ENCODE results near the gene UMPS. TPM values are rescaled to one million over a fixed set of nuclear protein-coding genes. Genes with fewer than 3 reads are reported as not detected.
"Not testable (repeated sequence)": the region's sequence is repeated elsewhere in the genome, so short reads cannot be mapped to it uniquely, and the experiment has no call there.

Gene UMPS
- total and polyA plus RNA-seq, 2 experiments from 2014 or later = 21.3 to 127 TPM

DNA sequence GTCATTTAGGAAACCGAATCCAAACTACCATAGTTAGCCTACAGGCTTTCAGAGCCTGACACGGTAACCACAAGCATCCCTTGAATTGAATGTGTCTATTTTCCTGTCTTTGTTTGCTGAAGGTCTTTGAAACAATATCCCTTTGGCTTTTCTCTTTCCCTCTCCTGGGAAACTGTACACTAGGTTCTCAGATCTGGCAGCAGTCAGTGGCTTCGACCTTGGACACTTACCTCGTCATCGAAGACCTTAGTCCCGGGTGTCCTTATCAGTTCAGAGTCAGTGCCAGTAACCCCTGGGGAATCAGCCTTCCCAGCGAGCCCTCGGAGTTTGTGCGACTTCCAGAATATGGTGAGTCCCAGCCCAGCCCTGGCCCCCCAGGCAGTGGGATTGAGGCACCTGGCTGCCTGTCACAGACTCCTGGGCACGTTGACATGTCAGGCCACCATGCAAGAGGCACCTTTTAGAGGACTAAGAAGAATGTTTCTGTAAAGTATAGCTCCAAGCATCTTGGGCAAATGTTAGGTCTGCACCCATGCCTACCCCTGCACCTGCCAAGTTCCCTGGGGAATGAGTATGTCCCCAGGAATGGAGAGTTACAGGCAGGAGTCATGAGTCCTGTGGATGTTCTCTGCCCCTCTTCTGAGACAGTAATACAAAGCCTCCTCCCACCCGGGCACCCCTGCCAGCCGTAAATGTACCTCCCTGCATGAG lies 30.4 kb upstream of the UMPS start:
- Histone ChIP-seq H3K27me3 (no peaks in the 10 kb centered on the region), H3K4me1 (ENCODE audit: low read depth) (peaks cover 6% of the 10 kb centered on the region), H3K4me3 (no peak overlapping the region), H3K27ac (no peak overlapping the region), H3K9me3 (ENCODE audit: low read depth) (no peaks in the 10 kb centered on the region), H3K36me3 (no peaks in the 10 kb centered on the region)
- TF ChIP-seq, protein P1, sequence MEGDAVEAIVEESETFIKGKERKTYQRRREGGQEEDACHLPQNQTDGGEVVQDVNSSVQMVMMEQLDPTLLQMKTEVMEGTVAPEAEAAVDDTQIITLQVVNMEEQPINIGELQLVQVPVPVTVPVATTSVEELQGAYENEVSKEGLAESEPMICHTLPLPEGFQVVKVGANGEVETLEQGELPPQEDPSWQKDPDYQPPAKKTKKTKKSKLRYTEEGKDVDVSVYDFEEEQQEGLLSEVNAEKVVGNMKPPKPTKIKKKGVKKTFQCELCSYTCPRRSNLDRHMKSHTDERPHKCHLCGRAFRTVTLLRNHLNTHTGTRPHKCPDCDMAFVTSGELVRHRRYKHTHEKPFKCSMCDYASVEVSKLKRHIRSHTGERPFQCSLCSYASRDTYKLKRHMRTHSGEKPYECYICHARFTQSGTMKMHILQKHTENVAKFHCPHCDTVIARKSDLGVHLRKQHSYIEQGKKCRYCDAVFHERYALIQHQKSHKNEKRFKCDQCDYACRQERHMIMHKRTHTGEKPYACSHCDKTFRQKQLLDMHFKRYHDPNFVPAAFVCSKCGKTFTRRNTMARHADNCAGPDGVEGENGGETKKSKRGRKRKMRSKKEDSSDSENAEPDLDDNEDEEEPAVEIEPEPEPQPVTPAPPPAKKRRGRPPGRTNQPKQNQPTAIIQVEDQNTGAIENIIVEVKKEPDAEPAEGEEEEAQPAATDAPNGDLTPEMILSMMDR (IDR thresholded peaks at IDR 0.05; ENCODE audit: low read depth, low read length) = no peak
- peak in 1 of 2 donors; percentile 12 for DNase-seq (ENCODE audit: low read depth in 1 of 2, low spot score in 1 of 2)

GRCh38 chr3:124700880-124701684 lies 29.2 kb upstream of the UMPS start:
- H3K4me1 ChIP-seq (ENCODE audit: low read depth) = peaks cover 6% of the 10 kb centered on the region
- no peak for DNase-seq (ENCODE audit: low read depth in 1 of 2, low spot score in 1 of 2)
- H3K4me3 ChIP-seq = no peak overlapping the region
- H3K36me3 ChIP-seq = no peaks in the 10 kb centered on the region
- H3K9me3 ChIP-seq (ENCODE audit: low read depth) = no peaks in the 10 kb centered on the region
- H3K27me3 ChIP-seq = no peaks in the 10 kb centered on the region
- TF ChIP-seq, protein P1 (IDR thresholded peaks at IDR 0.05; ENCODE audit: low read depth, low read length) = no peak
- H3K27ac ChIP-seq = no peak overlapping the region

DNA sequence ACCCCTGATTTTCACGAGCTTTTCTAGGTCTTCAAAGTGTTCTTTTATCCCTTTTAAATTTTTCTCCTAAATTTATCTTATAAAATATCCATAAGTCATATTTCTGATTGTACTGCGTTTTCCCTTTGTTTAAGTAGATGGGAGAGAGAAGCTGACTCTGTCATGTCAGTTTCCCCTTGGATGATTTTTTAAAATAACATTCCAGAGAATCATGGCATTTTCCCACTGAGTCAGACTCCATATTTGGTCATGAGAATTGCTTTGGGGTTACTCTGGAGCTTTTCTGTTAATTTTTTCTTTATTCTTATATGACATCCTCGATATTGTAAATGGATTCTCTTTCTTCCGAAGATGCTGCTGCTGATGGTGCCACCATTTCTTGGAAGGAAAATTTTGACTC lies 28.6 kb upstream of the UMPS start:
- peak in 1 of 2 donors; percentile 36 for DNase-seq (ENCODE audit: low read depth in 1 of 2, low spot score in 1 of 2)
- Histone ChIP-seq H3K36me3 (no peaks in the 10 kb centered on the region), H3K4me3 (no peak overlapping the region), H3K9me3 (ENCODE audit: low read depth) (no peaks in the 10 kb centered on the region), H3K27ac (no peak overlapping the region), H3K4me1 (ENCODE audit: low read depth) (peaks cover 6% of the 10 kb centered on the region), H3K27me3 (no peaks in the 10 kb centered on the region)
- TF ChIP-seq, protein P1 (IDR thresholded peaks at IDR 0.05; ENCODE audit: low read depth, low read length) = no peak

DNA sequence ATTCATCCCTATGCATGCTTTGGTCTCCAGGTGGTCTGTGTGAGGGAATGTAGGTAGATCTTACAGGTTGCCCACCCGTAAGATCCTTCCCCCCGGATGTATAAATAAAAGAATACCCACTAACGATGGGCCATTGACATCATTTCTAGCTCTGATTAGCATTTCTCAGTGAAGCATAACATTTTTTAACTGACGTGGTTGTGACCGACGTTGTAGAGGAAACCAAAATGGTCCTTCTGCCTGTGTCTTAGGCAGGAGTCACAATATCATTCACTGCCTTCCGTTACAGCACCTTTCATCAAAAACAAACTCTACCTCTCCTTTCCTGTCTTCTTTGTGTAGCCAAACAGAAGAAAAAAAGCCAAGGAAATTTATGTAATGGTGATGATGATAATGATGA lies 27.3 kb upstream of the UMPS start:
- H3K4me1 ChIP-seq (ENCODE audit: low read depth) = peaks cover 6% of the 10 kb centered on the region
- H3K27me3 ChIP-seq = no peaks in the 10 kb centered on the region
- no peaks in the 10 kb centered on the region for H3K9me3 ChIP-seq (ENCODE audit: low read depth)
- H3K36me3 ChIP-seq = no peaks in the 10 kb centered on the region
- no peak overlapping the region for H3K27ac ChIP-seq
- H3K4me3 ChIP-seq = no peak overlapping the region
- no peak for DNase-seq (ENCODE audit: low read depth in 1 of 2, low spot score in 1 of 2)
- TF ChIP-seq, protein P1 (IDR thresholded peaks at IDR 0.05; ENCODE audit: low read depth, low read length) = no peak

- Histone ChIP-seq H3K9me3 (ENCODE audit: low read depth) (no peaks in the 10 kb centered on the region), H3K27ac (no peak overlapping the region), H3K27me3 (no peaks in the 10 kb centered on the region), H3K4me3 (no peak overlapping the region), H3K36me3 (no peaks in the 10 kb centered on the region), H3K4me1 (ENCODE audit: low read depth) (no peaks in the 10 kb centered on the region)
- no peak for DNase-seq (ENCODE audit: low read depth in 1 of 2, low spot score in 1 of 2)
- TF ChIP-seq, protein P1 (IDR thresholded peaks at IDR 0.05; ENCODE audit: low read depth, low read length) = no peak
Measured at GRCh38 chr3:124705552-124705951, 24.7 kb upstream of the UMPS start.

DNA sequence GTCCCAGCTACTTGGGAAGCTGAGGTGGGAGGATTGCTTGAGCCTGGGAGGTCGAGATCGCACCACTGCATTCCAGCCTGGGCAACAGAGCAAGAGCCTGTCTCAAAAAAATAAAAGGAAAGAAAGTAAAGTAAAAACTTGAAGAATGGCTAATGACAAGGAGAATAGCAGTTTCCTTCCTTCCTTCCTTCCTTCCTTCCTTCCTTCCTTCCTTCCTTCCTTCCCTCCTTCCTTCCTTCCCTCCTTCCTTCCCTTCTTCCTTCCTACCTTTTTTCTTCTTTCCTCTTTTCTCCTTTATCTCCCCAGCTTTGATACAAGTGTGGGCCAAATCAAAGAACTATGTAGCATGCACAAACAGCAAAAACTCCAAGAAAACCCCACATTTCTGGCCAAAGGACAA lies 23.0 kb upstream of the UMPS start:
- not testable (repeated sequence) for H3K4me3 ChIP-seq; H3K27me3 ChIP-seq; H3K4me1 ChIP-seq (ENCODE audit: low read depth); DNase-seq (ENCODE audit: low read depth in 1 of 2, low spot score in 1 of 2); H3K9me3 ChIP-seq (ENCODE audit: low read depth); H3K36me3 ChIP-seq; H3K27ac ChIP-seq
